Measurements from ENCODE around the gene CSRP3. TPM values are rescaled to one million over a fixed set of nuclear protein-coding genes. Genes with fewer than 3 reads are reported as not detected.

The CSRP3 gene
- total and polyA plus RNA-seq, 2 of the 4 experiments (the other 2 are of a cell fraction) = not detected

GRCh38 chr11:19160847-19161246, 40.9 kb downstream of the CSRP3 start:
- H3K4me2 ChIP-seq (ENCODE audit: low read depth, low read length) = no peak overlapping the region
- no peak overlapping the region for H2AK5ac ChIP-seq (ENCODE audit: low read depth, low read length)
- BruUV-seq (replicated peaks) = no TSS peak
- H2BK5ac ChIP-seq (ENCODE audit: low read depth, low read length, poor library complexity, severe bottlenecking) = no peak overlapping the region
- CTCF ChIA-PET = interaction anchor here (0.9 kb wide), 1 partner anchor 588 kb away, joined by 3 read pairs; no protein-coding TSS in a partner anchor
- H3K14ac ChIP-seq (replicated peaks; ENCODE audit: low read depth, low read length) = no peak overlapping the region
- H3K23ac ChIP-seq (ENCODE audit: low read depth, low read length) = no peak overlapping the region
- ATAC-seq (ENCODE audit: low read depth) (no peak), DNase-seq (no peak)
- H3K56ac ChIP-seq (ENCODE audit: extremely low read depth, insufficient read depth, low read length) = no peak overlapping the region
- H3K4ac ChIP-seq (ENCODE audit: low read depth, low read length) = no peak overlapping the region
- H2BK15ac ChIP-seq (ENCODE audit: low read depth, low read length) = no peak overlapping the region
- no peak for TF ChIP-seq MXI1 (IDR thresholded peaks at IDR 0.05; ENCODE audit: borderline replicate concordance, low read depth, low read length)
- TF ChIP-seq RAD21 (IDR thresholded peaks at IDR 0.05; ENCODE audit: low read length) = no peak
- TF ChIP-seq SMC3 (IDR thresholded peaks at IDR 0.05; ENCODE audit: low read depth, low read length) = no peak
- TF ChIP-seq FOS (IDR thresholded peaks at IDR 0.05; ENCODE audit: low read depth, low read length) = no peak
- TF ChIP-seq ELK1 (IDR thresholded peaks at IDR 0.05; ENCODE audit: borderline replicate concordance, low read depth, low read length) = no peak
- no peak for TF ChIP-seq BHLHE40 (IDR thresholded peaks at IDR 0.05; ENCODE audit: low read depth, low read length)
- no peak for TF ChIP-seq CEBPB (IDR thresholded peaks at IDR 0.05; ENCODE audit: low read depth, low read length)
- TF ChIP-seq, protein P1, sequence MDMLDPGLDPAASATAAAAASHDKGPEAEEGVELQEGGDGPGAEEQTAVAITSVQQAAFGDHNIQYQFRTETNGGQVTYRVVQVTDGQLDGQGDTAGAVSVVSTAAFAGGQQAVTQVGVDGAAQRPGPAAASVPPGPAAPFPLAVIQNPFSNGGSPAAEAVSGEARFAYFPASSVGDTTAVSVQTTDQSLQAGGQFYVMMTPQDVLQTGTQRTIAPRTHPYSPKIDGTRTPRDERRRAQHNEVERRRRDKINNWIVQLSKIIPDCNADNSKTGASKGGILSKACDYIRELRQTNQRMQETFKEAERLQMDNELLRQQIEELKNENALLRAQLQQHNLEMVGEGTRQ (IDR thresholded peaks at IDR 0.05; ENCODE audit: low read depth, low read length) = no peak
- TF ChIP-seq, protein P2, sequence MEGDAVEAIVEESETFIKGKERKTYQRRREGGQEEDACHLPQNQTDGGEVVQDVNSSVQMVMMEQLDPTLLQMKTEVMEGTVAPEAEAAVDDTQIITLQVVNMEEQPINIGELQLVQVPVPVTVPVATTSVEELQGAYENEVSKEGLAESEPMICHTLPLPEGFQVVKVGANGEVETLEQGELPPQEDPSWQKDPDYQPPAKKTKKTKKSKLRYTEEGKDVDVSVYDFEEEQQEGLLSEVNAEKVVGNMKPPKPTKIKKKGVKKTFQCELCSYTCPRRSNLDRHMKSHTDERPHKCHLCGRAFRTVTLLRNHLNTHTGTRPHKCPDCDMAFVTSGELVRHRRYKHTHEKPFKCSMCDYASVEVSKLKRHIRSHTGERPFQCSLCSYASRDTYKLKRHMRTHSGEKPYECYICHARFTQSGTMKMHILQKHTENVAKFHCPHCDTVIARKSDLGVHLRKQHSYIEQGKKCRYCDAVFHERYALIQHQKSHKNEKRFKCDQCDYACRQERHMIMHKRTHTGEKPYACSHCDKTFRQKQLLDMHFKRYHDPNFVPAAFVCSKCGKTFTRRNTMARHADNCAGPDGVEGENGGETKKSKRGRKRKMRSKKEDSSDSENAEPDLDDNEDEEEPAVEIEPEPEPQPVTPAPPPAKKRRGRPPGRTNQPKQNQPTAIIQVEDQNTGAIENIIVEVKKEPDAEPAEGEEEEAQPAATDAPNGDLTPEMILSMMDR (conservative IDR thresholded peaks at IDR 0.05; ENCODE audit: low read depth, low read length) = no peak
- TF ChIP-seq CHD1 (IDR thresholded peaks at IDR 0.05; ENCODE audit: low read depth, low read length) = no peak
- no peak for TF ChIP-seq NFE2L2 (IDR thresholded peaks at IDR 0.05; ENCODE audit: low read depth, low read length)
- no peak for TF ChIP-seq POLR2A (IDR thresholded peaks at IDR 0.05; ENCODE audit: low read depth, low read length)
- no peak for TF ChIP-seq RCOR1 (IDR thresholded peaks at IDR 0.05; ENCODE audit: insufficient replicate concordance, low read length)
- no peak for TF ChIP-seq MAFK (IDR thresholded peaks at IDR 0.05; ENCODE audit: low read depth, low read length)
- no peak for TF ChIP-seq RFX5 (IDR thresholded peaks at IDR 0.05; ENCODE audit: low read depth, low read length)
- TF ChIP-seq MAZ (IDR thresholded peaks at IDR 0.05; ENCODE audit: borderline replicate concordance, low read depth, low read length) = no peak
- H3K36me3 ChIP-seq (ENCODE audit: control insufficient read depth, insufficient read depth, low read length) = peaks cover 6% of the 10 kb centered on the region; the same call in 1 of the 2 replicates
- 100% methylated on average over 3 of the region's 6 CpGs; no CpG with 5 or more reads in 1 of the 2 experiments for WGBS, 2 experiments (ENCODE audit: extremely low coverage in 2 of 2, insufficient read length in 1 of 2)
- H3K18ac ChIP-seq (ENCODE audit: low read depth, low read length) = no peak overlapping the region
- no peak overlapping the region for H4K8ac ChIP-seq (ENCODE audit: low read depth in 2 of 2, low read length in 2 of 2)
- H3K4me1 ChIP-seq (ENCODE audit: control insufficient read depth, insufficient read depth, low read length) = 0 out of 2 replicates have a peak, but pooled peaks cover 1% of the 10 kb centered on the region
- H2AFZ ChIP-seq (replicated peaks; ENCODE audit: low read length, poor library complexity) = no peak overlapping the region
- no peak overlapping the region for H4K5ac ChIP-seq (ENCODE audit: low read depth, low read length)
- dilution Hi-C loops (cut with HindIII; ENCODE audit: low sequenced_read_pairs, unreplicated experiment) (no loop called here), in situ Hi-C loops (cut with MboI; ENCODE audit: low sequenced_read_pairs) (no loop called here), intact Hi-C loops (cut with micrococcal nuclease) (no loop called here)
- no peak overlapping the region for H3K4me3 ChIP-seq (ENCODE audit: insufficient read depth, low read depth, low read length)
- no peaks in the 10 kb centered on the region for H3K9me3 ChIP-seq (ENCODE audit: control insufficient read depth, insufficient read depth, low read length)
- no peaks in the 10 kb centered on the region for H4K20me1 ChIP-seq (ENCODE audit: insufficient read depth, low read length)
- H2AK9ac ChIP-seq (replicated peaks; ENCODE audit: low read depth, low read length, poor library complexity) = no peak overlapping the region
- H3K9me1 ChIP-seq (ENCODE audit: insufficient read depth, low read length) = no peaks in the 10 kb centered on the region; the same call in 1 of the 2 replicates
- H2BK20ac ChIP-seq (ENCODE audit: low read depth, low read length) = no peak overlapping the region
- H3K79me1 ChIP-seq (ENCODE audit: low read depth in 1 of 2, low read length in 2 of 2) = no peaks in the 10 kb centered on the region
- H2BK120ac ChIP-seq (ENCODE audit: low read depth, low read length) = no peak overlapping the region
- H3K9ac ChIP-seq (ENCODE audit: low read depth, low read length) = no peak overlapping the region
- no peaks in the 10 kb centered on the region for H3K27me3 ChIP-seq (ENCODE audit: control insufficient read depth, insufficient read depth, low read length)
- POLR2A ChIA-PET (ENCODE audit: unreplicated experiment) = no interaction called here
- no peak overlapping the region for H4K91ac ChIP-seq (ENCODE audit: insufficient read depth, low read depth, low read length)
- H3K27ac ChIP-seq (ENCODE audit: insufficient read depth, low read length) = no peak overlapping the region

Data from IMR-90 (cell line).